K562 (cell line): ENCODE data around the gene RPRD1B. TPM values are rescaled to one million over a fixed set of nuclear protein-coding genes. Genes with fewer than 3 reads are reported as not detected.

Source experiments
- ATAC-seq: fragments of 200-7000 bp; cut with Tn5 transposase; 3 replicates; pipeline ENCODE4 v1.9.1; 2020; ENCODE audit warnings: moderate library complexity
- BruUV-seq: library from RNA; stranded (reverse); fragments of 400-500 nt; replicated peaks from 2 replicates; lab custom pipeline; 2021; lab: Mats Ljungman, UMichigan
- CTCF ChIA-PET: fragments of 300-600 bp; formaldehyde crosslinking; extraction: SDS; loops from one replicate; lab custom pipeline; 2021; ENCODE audit warnings: low intra/inter-chr PET ratio; lab: Yijun Ruan, JAX
- POLR2A ChIA-PET: fragments of 300-600, 350-650 bp; sonication (Branson Sonifier 250); formaldehyde crosslinking; extraction: SDS; loops from one replicate; lab custom pipeline; 2021; ENCODE audit warnings: antibody characterized with exemption, inconsistent platforms; lab: Yijun Ruan, JAX
- DNase-seq, 4 experiments: peaks; one replicate each; pipeline versions ENCODE4 v3.0.0 to v3.0.0-alpha.2; 2011 to 2018; ENCODE audit warnings: low spot score in 3 of 4, mixed read lengths in 3 of 4; ENCODE audit errors: extremely low read depth in 1 of 4
- FAIRE-seq: peaks from 2 replicates; lab custom pipeline; 2011; peaks lifted over from hg19 to GRCh38; lab: Jason Lieb, UNC
- H2AFZ ChIP-seq: 2 replicates; pipeline ENCODE4 v1.6.0; 2011; ENCODE audit warnings: low read depth, low read length, control low read depth, inconsistent platforms
- H3K27ac ChIP-seq: fragments of 200-600 bp; 3 replicates; pipeline ENCODE4 v1.8.0; 2011; ENCODE audit warnings: low read depth, mild to moderate bottlenecking, control low read depth, inconsistent platforms, low read length, moderate library complexity, mixed read lengths; ENCODE audit errors: extremely low read depth
- H3K27me3 ChIP-seq, 2 experiments: fragments of 300-600 bp in 1 of 2; 2 replicates in 1 of 2; 3 replicates in 1 of 2; pipeline versions ENCODE4 v1.6.0 to v1.8.0; 2011; ENCODE audit warnings: inconsistent platforms in 2 of 2, low read length in 2 of 2, mild to moderate bottlenecking in 1 of 2, mixed read lengths in 1 of 2, moderate library complexity in 1 of 2; ENCODE audit not compliant: control insufficient read depth in 2 of 2, insufficient read depth in 2 of 2
- H3K36me3 ChIP-seq: fragments of 300-600 bp; 3 replicates; pipeline ENCODE4 v1.8.0; 2011; ENCODE audit warnings: mild to moderate bottlenecking, low read length, inconsistent platforms; ENCODE audit not compliant: control insufficient read depth, insufficient read depth
- H3K4me1 ChIP-seq, 2 experiments: fragments of 200-600 bp in 1 of 2; replicated peaks in 1 of 2; 2 replicates in 1 of 2; 3 replicates in 1 of 2; pipeline versions ENCODE4 v1.5.1 to v1.8.0; 2011; ENCODE audit warnings: inconsistent platforms in 2 of 2, low read length in 2 of 2, mild to moderate bottlenecking in 1 of 2, mixed read lengths in 1 of 2, moderate library complexity in 1 of 2; ENCODE audit not compliant: control insufficient read depth in 2 of 2, insufficient read depth in 2 of 2
- H3K4me2 ChIP-seq: 2 replicates; pipeline ENCODE4 v1.6.1; 2011; ENCODE audit warnings: low read length, control low read depth, inconsistent platforms, mixed read lengths; ENCODE audit not compliant: insufficient read depth
- H3K4me3 ChIP-seq: fragments of 200-600 bp; sonication (generic), shearing (Covaris generic); 2 replicates; pipeline ENCODE4 v1.5.1; 2016; ENCODE audit warnings: control low read depth, inconsistent platforms
- H3K79me2 ChIP-seq: fragments of 200-600 bp; 3 replicates; pipeline ENCODE4 v1.8.0; 2011; ENCODE audit warnings: low read length, inconsistent platforms; ENCODE audit not compliant: control insufficient read depth, insufficient read depth
- H3K9ac ChIP-seq, 2 experiments: 2 replicates each; pipeline versions ENCODE4 v1.6.0 to v1.6.1; 2011; ENCODE audit warnings: low read depth in 2 of 2, low read length in 2 of 2, control low read depth in 1 of 2, inconsistent platforms in 1 of 2, mild to moderate bottlenecking in 1 of 2, mixed read lengths in 1 of 2; ENCODE audit not compliant: insufficient read depth in 1 of 2
- H3K9me1 ChIP-seq: one replicate; pipeline ENCODE4 v1.6.0; 2011; ENCODE audit warnings: inconsistent platforms, mild to moderate bottlenecking, low read length, moderate library complexity; ENCODE audit not compliant: control insufficient read depth, insufficient read depth
- H3K9me3 ChIP-seq: replicated peaks from 2 replicates; pipeline ENCODE4 v1.5.1; 2011; ENCODE audit warnings: low read depth, low read length, inconsistent platforms; ENCODE audit not compliant: control insufficient read depth, insufficient read depth
- H4K20me1 ChIP-seq: replicated peaks from 2 replicates; pipeline ENCODE4 v1.6.1; 2011; ENCODE audit warnings: low read length, inconsistent platforms, mixed read lengths; ENCODE audit not compliant: control insufficient read depth, insufficient read depth
- CC2D1A ChIP-seq: fragments of 450-650 bp; IDR thresholded peaks from 2 replicates; pipeline ENCODE4 v1.6.1; 2017; ENCODE audit warnings: mild to moderate bottlenecking
- DDX20 ChIP-seq: fragments of 450-650 bp; IDR thresholded peaks from 2 replicates; pipeline ENCODE4 v1.6.1; 2016; ENCODE audit warnings: missing genetic modification characterization, low read depth, mild to moderate bottlenecking, missing compliant biosample characterization, moderate library complexity
- DMBX1 ChIP-seq: fragments of 250-450 bp; sonication (Bioruptor Pico); IDR thresholded peaks from 2 replicates; pipeline ENCODE4 v1.8.0; 2022; ENCODE audit warnings: inconsistent platforms, mild to moderate bottlenecking, moderate library complexity, borderline replicate concordance
- MAFG ChIP-seq: fragments of 450-650 bp; conservative IDR thresholded peaks from 2 replicates; pipeline ENCODE4 v1.6.1; 2016; ENCODE audit warnings: missing genetic modification characterization, missing compliant biosample characterization
- MYNN ChIP-seq, 2 experiments: sonication (generic); formaldehyde crosslinking in 1 of 2; IDR thresholded peaks; 2 replicates each; pipeline versions ENCODE4 v1.5.0 to v1.6.1; 2016 to 2020; ENCODE audit warnings: antibody characterized with exemption in 1 of 2, missing genetic modification reagents in 1 of 2
- NR2F6 ChIP-seq: fragments of 450-650 bp; formaldehyde crosslinking; IDR thresholded peaks from 2 replicates; pipeline ENCODE4 v1.4.0; 2020; ENCODE audit warnings: mild to moderate bottlenecking
- POLR2AphosphoS2 ChIP-seq: IDR thresholded peaks from 2 replicates; pipeline ENCODE4 v1.6.1; 2012; ENCODE audit warnings: low read length, improper control_type of control experiment
- POLR2G ChIP-seq: fragments of 200-400 bp; formaldehyde crosslinking; IDR thresholded peaks from 2 replicates; pipeline ENCODE4 v1.6.1; 2017; ENCODE audit warnings: low read depth, mild to moderate bottlenecking, antibody characterized with exemption, low read length, moderate library complexity
- RB1 ChIP-seq: fragments of 450-650 bp; IDR thresholded peaks from 2 replicates; pipeline ENCODE4 v1.6.1; 2017; ENCODE audit warnings: low read depth, mild to moderate bottlenecking
- TOE1 ChIP-seq, 2 experiments: fragments of 450-650 bp in 1 of 2; sonication (generic) in 1 of 2; formaldehyde crosslinking in 1 of 2; IDR thresholded peaks; 2 replicates each; pipeline versions ENCODE4 v1.7.1 to v1.8.0; 2016 to 2022; ENCODE audit warnings: borderline replicate concordance in 2 of 2, mild to moderate bottlenecking in 2 of 2, antibody characterized with exemption in 1 of 2, inconsistent platforms in 1 of 2, low read depth in 1 of 2, missing genetic modification reagents in 1 of 2, moderate library complexity in 1 of 2
- ZBED1 ChIP-seq: IDR thresholded peaks from 2 replicates; pipeline ENCODE4 v1.6.1; 2014
- ZNF134 ChIP-seq: fragments of 250-450 bp; sonication (Bioruptor Pico); conservative IDR thresholded peaks from 2 replicates; pipeline ENCODE4 v1.4.0; 2020
- ZNF217 ChIP-seq: sonication (generic); formaldehyde crosslinking; IDR thresholded peaks from 2 replicates; pipeline ENCODE4 v1.8.0; 2022; ENCODE audit warnings: mild to moderate bottlenecking, missing genetic modification reagents
- ZNF239 ChIP-seq: fragments of 250-450 bp; sonication (Bioruptor Pico); IDR thresholded peaks from 2 replicates; pipeline ENCODE4 v1.4.0; 2020; ENCODE audit warnings: mild to moderate bottlenecking
- in situ Hi-C: fragments of 300-500 bp; cut with MboI; formaldehyde crosslinking; loops from 4 replicates; pipeline ENCODE4 v1.15.0; 2018; ENCODE audit warnings: inconsistent platforms, mixed read lengths
- intact Hi-C: fragments of 100-400 bp; cut with micrococcal nuclease; formaldehyde crosslinking; loops from 2 replicates; pipeline ENCODE4 v1.14.2; 2022
- polyA plus RNA-seq, 8 experiments: library from polyadenylated mRNA; depleted of rRNA in 4 of 8; stranded (reverse) in 5 of 8; unstranded in 3 of 8; fragments of >200 nt; fragmentation: Nextera tagmentation in 2 of 8; fragmentation: Illumina TruSeq in 1 of 8; extraction: Ambion mirVana in 2 of 8; extraction: Trizol in 1 of 8; gene quantifications; 2 replicates each; pipeline versions ENCODE4 v1.2.1 to v1.2.3, GENCODE V29; 2011 to 2014; ENCODE audit warnings: inconsistent platforms in 1 of 8, missing spikeins in 1 of 8
- total RNA-seq, 7 experiments: library from RNA; depleted of rRNA in 6 of 7; stranded (reverse); fragments of >200 nt in 6 of 7; fragmentation: Illumina TruSeq in 2 of 7; extraction: Trizol in 2 of 7; gene quantifications; 2 replicates each; pipeline versions ENCODE4 v1.2.1 to v1.2.3, GENCODE V29; 2011 to 2021; ENCODE audit warnings: low replicate concordance in 1 of 7
- TF ChIP-seq, protein P1 (sequence below): fragments of 450-650 bp; formaldehyde crosslinking; IDR thresholded peaks from 2 replicates; pipeline ENCODE4 v1.4.0; 2020; ENCODE audit warnings: mild to moderate bottlenecking, moderate library complexity

The RPRD1B gene
- total and polyA plus RNA-seq, 9 of the 15 experiments (the other 6 are each of a cell fraction or from before 2014, with no cell fraction given): 5.5 to 43.0 (median 24.4) TPM

DNA sequence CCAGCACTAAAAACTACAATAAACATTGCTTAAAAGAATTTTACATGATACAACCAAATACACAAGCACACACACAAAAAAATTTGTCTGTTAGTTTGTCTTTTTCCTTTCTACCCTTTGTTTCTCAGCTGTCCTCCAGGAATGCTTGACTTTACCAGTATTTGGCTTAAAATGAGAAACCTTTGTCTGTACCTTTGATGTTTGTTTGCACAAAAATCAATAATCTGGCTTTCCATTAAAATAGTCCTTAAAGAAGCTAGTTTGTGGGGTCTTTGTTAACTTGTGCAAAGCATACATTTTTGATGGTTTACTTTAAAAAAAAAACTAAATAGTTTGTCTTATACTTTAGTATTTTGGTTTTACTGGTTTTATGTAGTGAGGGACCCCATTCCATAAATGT lies 49.3 kb downstream of the RPRD1B start:
- H3K27me3 ChIP-seq: no peaks in the 10 kb centered on the region
- POLR2A ChIA-PET: interaction anchor here (1.6 to 2.7 kb wide), 2 partner anchors 9 to 11 kb away, joined by 7 to 9 read pairs; no protein-coding TSS in a partner anchor
- ATAC-seq (no peak), DNase-seq (no peak), FAIRE-seq (no peak)
- H4K20me1 ChIP-seq: peaks cover 7% of the 10 kb centered on the region
- intact Hi-C loops: no loop called here
- CTCF ChIA-PET: no interaction called here
- TF ChIP-seq POLR2G (no peak), CC2D1A (no peak), DMBX1 (CRISPR knock-in tag) (no peak), ZNF239 (CRISPR knock-in tag) (no peak), POLR2AphosphoS2 (no peak), MYNN (IDR thresholded peaks at IDR 0.05) (no peak), MYNN (CRISPR knock-in tag; IDR thresholded peaks at IDR 0.05) (no peak), MAFG (tag) (no peak), NR2F6 (CRISPR knock-in tag) (no peak), ZBED1 (no peak), TOE1 (IDR thresholded peaks at IDR 0.05; ENCODE audit: borderline replicate concordance) (no peak), TOE1 (CRISPR knock-in tag; IDR thresholded peaks at IDR 0.05; ENCODE audit: borderline replicate concordance, low read depth) (no peak), ZNF217 (no peak), RB1 (no peak), DDX20 (tag) (no peak), ZNF134 (CRISPR knock-in tag) (no peak)
- TF ChIP-seq, protein P1, sequence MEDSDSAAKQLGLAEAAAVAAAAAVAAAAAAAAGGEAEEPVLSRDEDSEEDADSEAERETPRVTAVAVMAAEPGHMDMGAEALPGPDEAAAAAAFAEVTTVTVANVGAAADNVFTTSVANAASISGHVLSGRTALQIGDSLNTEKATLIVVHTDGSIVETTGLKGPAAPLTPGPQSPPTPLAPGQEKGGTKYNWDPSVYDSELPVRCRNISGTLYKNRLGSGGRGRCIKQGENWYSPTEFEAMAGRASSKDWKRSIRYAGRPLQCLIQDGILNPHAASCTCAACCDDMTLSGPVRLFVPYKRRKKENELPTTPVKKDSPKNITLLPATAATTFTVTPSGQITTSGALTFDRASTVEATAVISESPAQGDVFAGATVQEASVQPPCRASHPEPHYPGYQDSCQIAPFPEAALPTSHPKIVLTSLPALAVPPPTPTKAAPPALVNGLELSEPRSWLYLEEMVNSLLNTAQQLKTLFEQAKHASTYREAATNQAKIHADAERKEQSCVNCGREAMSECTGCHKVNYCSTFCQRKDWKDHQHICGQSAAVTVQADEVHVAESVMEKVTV: no peak
- no peak overlapping the region for H3K9ac ChIP-seq
- no TSS peak for BruUV-seq
- H3K9me3 ChIP-seq: no peaks in the 10 kb centered on the region
- H3K4me2 ChIP-seq: no peak overlapping the region
- no peak overlapping the region for H3K4me3 ChIP-seq
- no peak overlapping the region for H2AFZ ChIP-seq
- in situ Hi-C loops: no loop called here
- peak overlapping the region; percentile 66; the same call in 1 of the 3 replicates for H3K27ac ChIP-seq
- peaks cover 28% of the 10 kb centered on the region for H3K79me2 ChIP-seq
- peaks cover 14 to 24% of the 10 kb centered on the region in 2 experiments for H3K4me1 ChIP-seq
- no peaks in the 10 kb centered on the region for H3K9me1 ChIP-seq
- peaks cover 59% of the 10 kb centered on the region for H3K36me3 ChIP-seq
